ENCODE results near the gene SLC39A11.

SLC39A11 gene

DNA sequence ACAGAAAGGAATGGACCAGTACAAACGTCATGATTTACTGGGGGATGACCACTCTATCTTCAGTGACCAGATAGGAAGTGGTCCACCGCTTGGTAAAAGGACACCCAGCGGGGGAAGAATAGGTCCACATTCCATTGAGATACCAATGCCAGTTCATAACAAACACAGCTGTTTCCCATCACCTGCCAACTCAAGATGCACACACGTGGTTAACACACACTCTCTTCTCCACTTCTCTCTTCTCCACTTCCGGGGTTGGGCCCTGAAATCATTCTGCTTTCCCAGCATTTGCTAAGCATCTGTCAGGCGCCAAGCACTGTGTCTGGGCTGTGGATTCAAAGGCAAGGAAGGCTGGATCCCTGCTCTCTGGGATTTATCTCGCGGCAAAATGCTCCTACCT is 175.5 kb downstream of the SLC39A11 start:
- TF ChIP-seq, protein P1, sequence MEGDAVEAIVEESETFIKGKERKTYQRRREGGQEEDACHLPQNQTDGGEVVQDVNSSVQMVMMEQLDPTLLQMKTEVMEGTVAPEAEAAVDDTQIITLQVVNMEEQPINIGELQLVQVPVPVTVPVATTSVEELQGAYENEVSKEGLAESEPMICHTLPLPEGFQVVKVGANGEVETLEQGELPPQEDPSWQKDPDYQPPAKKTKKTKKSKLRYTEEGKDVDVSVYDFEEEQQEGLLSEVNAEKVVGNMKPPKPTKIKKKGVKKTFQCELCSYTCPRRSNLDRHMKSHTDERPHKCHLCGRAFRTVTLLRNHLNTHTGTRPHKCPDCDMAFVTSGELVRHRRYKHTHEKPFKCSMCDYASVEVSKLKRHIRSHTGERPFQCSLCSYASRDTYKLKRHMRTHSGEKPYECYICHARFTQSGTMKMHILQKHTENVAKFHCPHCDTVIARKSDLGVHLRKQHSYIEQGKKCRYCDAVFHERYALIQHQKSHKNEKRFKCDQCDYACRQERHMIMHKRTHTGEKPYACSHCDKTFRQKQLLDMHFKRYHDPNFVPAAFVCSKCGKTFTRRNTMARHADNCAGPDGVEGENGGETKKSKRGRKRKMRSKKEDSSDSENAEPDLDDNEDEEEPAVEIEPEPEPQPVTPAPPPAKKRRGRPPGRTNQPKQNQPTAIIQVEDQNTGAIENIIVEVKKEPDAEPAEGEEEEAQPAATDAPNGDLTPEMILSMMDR (IDR thresholded peaks at IDR 0.05; ENCODE audit: low read depth, low read length): no peak
- in situ Hi-C loops (cut with HindIII; ENCODE audit: low sequenced_read_pairs): no loop called here

DNA sequence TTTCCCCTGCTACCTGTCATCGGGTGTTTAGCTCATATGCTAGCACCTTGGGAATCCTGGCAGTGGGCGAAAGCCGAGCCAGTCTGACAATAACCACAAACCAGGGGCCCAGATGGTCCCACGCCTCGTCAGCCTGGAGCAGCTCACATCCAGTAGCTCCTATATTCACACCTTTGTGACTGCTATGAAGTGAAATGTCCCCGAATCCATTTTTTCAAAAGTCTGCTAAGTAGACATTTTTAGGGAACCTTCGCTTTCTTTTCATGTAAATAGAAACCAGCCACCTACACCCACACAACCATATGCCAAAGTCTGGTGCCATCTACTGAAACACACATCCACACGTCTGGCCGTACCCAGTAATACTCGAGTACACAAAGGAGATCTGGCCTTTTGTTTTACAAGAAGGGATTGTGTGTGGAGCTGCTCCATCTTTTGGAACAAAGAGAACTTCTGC is 176.8 kb downstream of the SLC39A11 start:
- in situ Hi-C loops (cut with HindIII; ENCODE audit: low sequenced_read_pairs): no loop called here
- TF ChIP-seq, protein P1 (IDR thresholded peaks at IDR 0.05; ENCODE audit: low read depth, low read length): no peak
- no peak for DNase-seq (ENCODE audit: low read depth, low spot score)

More for the DNA sequence above, 175.5 kb downstream of the SLC39A11 start:
- H3K4me3 ChIP-seq (ENCODE audit: low read depth, low read length): no peak overlapping the region
- no peak for DNase-seq (ENCODE audit: low read depth, low spot score)

DNA sequence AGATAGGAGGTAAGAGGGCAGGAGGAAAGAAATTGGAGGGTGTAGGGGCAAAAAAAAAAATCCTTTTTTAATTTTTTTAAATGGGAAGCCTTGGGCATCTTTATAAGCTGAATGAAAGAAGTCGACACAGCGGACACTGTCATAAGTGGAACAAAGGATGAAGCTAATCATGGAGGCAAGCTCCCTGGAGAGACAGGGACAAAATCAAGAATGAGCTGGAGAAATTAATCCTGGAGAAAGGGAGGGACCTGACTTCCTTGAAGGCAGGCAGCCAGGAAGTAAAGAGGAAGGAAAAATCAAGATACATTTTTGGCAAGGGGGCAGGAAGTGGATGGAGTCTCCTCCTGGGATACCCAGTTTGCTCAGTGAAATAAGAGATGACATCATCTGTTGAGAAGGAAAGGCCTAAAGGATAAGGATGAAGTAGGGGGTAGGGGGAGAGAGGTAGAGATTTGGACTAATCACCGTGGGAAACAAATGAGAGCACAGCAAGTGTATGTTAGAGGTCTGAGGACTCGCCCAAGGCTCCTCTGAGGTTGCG is 179.3 kb downstream of the SLC39A11 start:
- TF ChIP-seq, protein P1 (IDR thresholded peaks at IDR 0.05; ENCODE audit: low read depth, low read length): no peak
- H3K4me3 ChIP-seq (ENCODE audit: low read depth, low read length): no peak overlapping the region
- in situ Hi-C loops (cut with HindIII; ENCODE audit: low sequenced_read_pairs): no loop called here
- no peak for DNase-seq (ENCODE audit: low read depth, low spot score)

More for the DNA sequence above, 176.8 kb downstream of the SLC39A11 start:
- H3K4me3 ChIP-seq (ENCODE audit: low read depth, low read length): no peak overlapping the region

DNA sequence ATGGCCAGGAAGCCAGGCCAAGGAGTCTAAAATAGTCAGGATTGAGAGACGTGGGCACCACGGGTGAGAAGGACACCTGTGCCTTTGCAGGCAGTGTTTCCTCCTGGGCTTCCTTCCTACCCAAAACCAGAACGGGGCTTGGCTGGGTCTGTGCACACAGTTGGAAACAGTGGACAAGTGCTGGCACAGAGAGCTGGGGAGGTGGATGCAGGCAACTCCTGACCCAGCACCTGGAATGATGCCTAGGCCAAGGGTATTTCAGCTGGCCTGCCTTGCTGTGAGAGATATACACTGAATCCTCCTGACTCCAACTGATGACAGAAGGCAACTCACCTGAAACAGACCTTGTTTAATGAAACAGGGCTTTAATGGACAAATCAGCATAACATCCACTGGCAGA is 186.2 kb downstream of the SLC39A11 start:
- in situ Hi-C loops (cut with HindIII; ENCODE audit: low sequenced_read_pairs): no loop called here
- H3K4me3 ChIP-seq (ENCODE audit: low read depth, low read length): no peak overlapping the region
- TF ChIP-seq, protein P1 (IDR thresholded peaks at IDR 0.05; ENCODE audit: low read depth, low read length): no peak
- no peak for DNase-seq (ENCODE audit: low read depth, low spot score)

DNA sequence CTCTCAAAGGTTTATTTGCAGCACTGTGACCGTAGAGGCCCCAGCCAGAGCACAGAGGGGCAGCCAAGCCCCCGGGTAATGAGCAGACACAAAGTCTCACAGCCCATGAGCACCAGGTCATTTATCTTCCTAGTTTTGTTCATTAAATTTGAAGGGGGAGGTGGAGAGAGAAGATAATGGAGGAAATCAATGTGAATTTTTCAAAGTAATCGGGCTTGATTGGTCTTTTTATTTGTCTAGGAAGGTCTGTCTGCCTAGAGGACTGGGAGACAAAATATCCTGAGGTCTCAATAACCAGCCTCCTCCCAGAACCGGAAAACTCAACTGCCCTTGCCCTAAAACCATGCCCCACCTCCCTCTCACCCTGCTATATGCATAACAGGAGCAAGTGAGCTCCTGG is 189.0 kb downstream of the SLC39A11 start:
- no peak overlapping the region for H3K4me3 ChIP-seq (ENCODE audit: low read depth, low read length)
- in situ Hi-C loops (cut with HindIII; ENCODE audit: low sequenced_read_pairs): no loop called here

DNA sequence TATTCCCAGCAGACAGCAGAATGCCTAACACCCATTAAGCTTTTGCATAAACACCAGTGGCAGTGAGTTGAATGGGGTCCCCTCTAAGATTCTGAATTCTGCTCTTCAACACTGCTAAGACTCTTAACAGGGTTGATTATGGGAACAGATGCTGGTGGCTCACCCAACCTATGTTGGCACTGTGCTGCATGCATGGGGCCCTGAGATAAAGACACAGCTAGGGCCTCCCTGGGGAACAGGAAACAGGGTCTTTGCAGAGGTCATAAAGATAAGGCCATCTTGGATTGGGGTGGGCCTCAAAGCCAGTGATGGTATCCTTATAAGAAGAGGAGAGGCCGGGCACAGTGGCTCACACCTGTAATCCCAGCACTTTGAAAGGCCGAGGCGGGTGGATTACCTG is 190.8 kb downstream of the SLC39A11 start:
- no peak for DNase-seq (ENCODE audit: low read depth, low spot score)
- H3K4me3 ChIP-seq (ENCODE audit: low read depth, low read length): no peak overlapping the region
- in situ Hi-C loops (cut with HindIII; ENCODE audit: low sequenced_read_pairs): no loop called here
- TF ChIP-seq, protein P1 (IDR thresholded peaks at IDR 0.05; ENCODE audit: low read depth, low read length): no peak

More for the DNA sequence above, 189.0 kb downstream of the SLC39A11 start:
- no peak for DNase-seq (ENCODE audit: low read depth, low spot score)
- TF ChIP-seq, protein P1 (IDR thresholded peaks at IDR 0.05; ENCODE audit: low read depth, low read length): no peak

Data from astrocyte of the spinal cord (primary cell).